Endothelial cell of umbilical vein (primary cell): ENCODE results near the gene TM9SF3. TPM values are rescaled to one million over a fixed set of nuclear protein-coding genes. Genes with fewer than 3 reads are reported as not detected.

ENCODE experiments used
- BruUV-seq: library from RNA; stranded (reverse); fragments of 400-500 nt; replicated peaks from 2 replicates; lab custom pipeline; 2021; lab: Mats Ljungman, UMichigan
- CTCF ChIA-PET: fragments of 300-600, 350-600 bp; sonication (Branson Sonifier 250); formaldehyde crosslinking; loops from one replicate; lab custom pipeline; 2021; ENCODE audit warnings: antibody characterized with exemption, inconsistent platforms; lab: Charles Lee
- POLR2A ChIA-PET: fragments of 300-600, 350-600 bp; sonication (Branson Sonifier 250); formaldehyde crosslinking; loops from one replicate; lab custom pipeline; 2021; ENCODE audit warnings: antibody characterized with exemption, inconsistent platforms; lab: Charles Lee
- DNase-seq: peaks from one replicate; pipeline ENCODE4 v3.0.0-alpha.2; 2011; ENCODE audit warnings: low read depth, low spot score
- FAIRE-seq: peaks from 2 replicates; lab custom pipeline; 2011; peaks lifted over from hg19 to GRCh38; lab: Jason Lieb, UNC
- H2AFZ ChIP-seq: 2 replicates; pipeline ENCODE4 v1.6.0; 2012; ENCODE audit warnings: low read depth, low read length, control low read depth, inconsistent platforms
- H3K27ac ChIP-seq: 2 replicates; pipeline ENCODE4 v1.5.1; 2011; ENCODE audit warnings: low read depth, mild to moderate bottlenecking, control low read depth, low read length, moderate library complexity; ENCODE audit not compliant: insufficient read depth
- H3K27me3 ChIP-seq, 2 experiments: 2 replicates each; pipeline versions ENCODE4 v1.6.0 to v1.6.1; 2011; ENCODE audit warnings: low read length in 2 of 2, mixed read lengths in 1 of 2; ENCODE audit not compliant: control insufficient read depth in 2 of 2, insufficient read depth in 2 of 2
- H3K36me3 ChIP-seq, 2 experiments: 2 replicates in 1 of 2; 3 replicates in 1 of 2; pipeline ENCODE4 v1.5.1; 2011; ENCODE audit warnings: low read length in 2 of 2, mild to moderate bottlenecking in 1 of 2, moderate library complexity in 1 of 2; ENCODE audit not compliant: control insufficient read depth in 2 of 2, insufficient read depth in 2 of 2; ENCODE audit errors: extremely low read depth in 1 of 2
- H3K4me1 ChIP-seq: 3 replicates; pipeline ENCODE4 v1.5.1; 2011; ENCODE audit warnings: mild to moderate bottlenecking, low read length; ENCODE audit not compliant: control insufficient read depth, insufficient read depth; ENCODE audit errors: extremely low read depth
- H3K4me2 ChIP-seq: 2 replicates; pipeline ENCODE4 v1.6.1; 2011; ENCODE audit warnings: low read length, control low read depth, mixed read lengths; ENCODE audit not compliant: insufficient read depth
- H3K4me3 ChIP-seq, 3 experiments: fragments of 200-600 bp in 1 of 3; sonication (generic), shearing (Covaris generic) in 1 of 3; replicated peaks in 1 of 3; 2 replicates each; pipeline ENCODE4 v1.5.1; 2011 to 2016; ENCODE audit warnings: control low read depth in 3 of 3, low read length in 3 of 3, mild to moderate bottlenecking in 2 of 3, inconsistent platforms in 1 of 3, low read depth in 1 of 3, moderate library complexity in 1 of 3; ENCODE audit not compliant: insufficient read depth in 1 of 3
- H3K79me2 ChIP-seq: 2 replicates; pipeline ENCODE4 v1.6.0; 2012; ENCODE audit warnings: low read length, inconsistent platforms; ENCODE audit not compliant: control insufficient read depth, insufficient read depth
- H3K9ac ChIP-seq: replicated peaks from 2 replicates; pipeline ENCODE3; 2011; ENCODE audit warnings: low read length, control low read depth; ENCODE audit not compliant: insufficient read depth; ENCODE audit errors: extremely low read depth
- H3K9me1 ChIP-seq: replicated peaks from 3 replicates; pipeline ENCODE4 v1.6.0; 2011; ENCODE audit warnings: mild to moderate bottlenecking, low read length; ENCODE audit not compliant: control insufficient read depth, insufficient read depth; ENCODE audit errors: extremely low read depth
- H3K9me3 ChIP-seq: replicated peaks from 2 replicates; pipeline ENCODE4 v1.5.1; 2012; ENCODE audit warnings: low read length, inconsistent platforms; ENCODE audit not compliant: control insufficient read depth, insufficient read depth
- H4K20me1 ChIP-seq: replicated peaks from 2 replicates; pipeline ENCODE3; 2011; ENCODE audit warnings: mild to moderate bottlenecking, low read length; ENCODE audit not compliant: control insufficient read depth, insufficient read depth; ENCODE audit errors: extremely low read depth
- EZH2 ChIP-seq: IDR thresholded peaks from 2 replicates; pipeline ENCODE4 v1.6.1; 2012; ENCODE audit warnings: borderline replicate concordance, low read depth, mild to moderate bottlenecking, moderate library complexity, low read length, inconsistent platforms; ENCODE audit not compliant: severe bottlenecking
- FOS ChIP-seq: IDR thresholded peaks from 2 replicates; pipeline ENCODE4 v1.6.1; 2011; ENCODE audit warnings: mild to moderate bottlenecking, low read length, moderate library complexity, borderline replicate concordance; ENCODE audit not compliant: insufficient read depth
- GATA2 ChIP-seq: IDR thresholded peaks from 2 replicates; pipeline ENCODE4 v1.7.0; 2011; ENCODE audit warnings: low read depth, mild to moderate bottlenecking, moderate library complexity, mixed read lengths, low read length; ENCODE audit not compliant: insufficient read length, insufficient read depth
- JUN ChIP-seq: IDR thresholded peaks from 2 replicates; pipeline ENCODE4 v1.6.1; 2011; ENCODE audit warnings: borderline replicate concordance, low read depth; ENCODE audit not compliant: insufficient read length, insufficient read depth
- MYC ChIP-seq: IDR thresholded peaks from one replicate; pipeline ENCODE4 v1.6.1; 2011; ENCODE audit warnings: mild to moderate bottlenecking, low read depth, low read length
- POLR2A ChIP-seq: IDR thresholded peaks from 2 replicates; pipeline ENCODE4 v1.6.1; 2012; ENCODE audit warnings: low read depth, mild to moderate bottlenecking, control low read depth, low read length
- POLR2AphosphoS5 ChIP-seq: IDR thresholded peaks from 2 replicates; pipeline ENCODE4 v1.6.1; 2012; ENCODE audit warnings: low read depth, mild to moderate bottlenecking, control low read depth, low read length, moderate library complexity; ENCODE audit not compliant: insufficient read depth
- dilution Hi-C: fragments of 300-500 bp; cut with MboI; formaldehyde crosslinking; loops from one replicate; pipeline ENCODE4 v1.15.0; 2019; ENCODE audit warnings: low sequenced_read_pairs; ENCODE audit not compliant: extremely low pct_ligation_motif_present
- intact Hi-C: fragments of 100-400 bp; cut with micrococcal nuclease; formaldehyde crosslinking; loops from one replicate; pipeline ENCODE4 v1.10.0; 2022
- polyA plus RNA-seq, 4 experiments: library from polyadenylated mRNA; depleted of rRNA in 3 of 4; stranded (reverse) in 3 of 4; unstranded in 1 of 4; fragments of >200 nt; gene quantifications; 2 replicates each; pipeline versions ENCODE4 v1.2.1 to v1.2.3, GENCODE V29; 2011 to 2012; ENCODE audit warnings: missing spikeins in 1 of 4
- total RNA-seq: library from RNA; stranded (reverse); gene quantifications from 2 replicates; pipeline ENCODE4 v1.2.3, GENCODE V29; 2021
- TF ChIP-seq, protein P1 (sequence below): IDR thresholded peaks from 2 replicates; pipeline ENCODE4 v1.6.1; 2011; ENCODE audit not compliant: insufficient read depth, insufficient read length
- TF ChIP-seq, protein P2 (sequence below), 2 donors: IDR thresholded peaks; 1 replicate in 1 of 2; 2 replicates in 1 of 2; pipeline ENCODE4 v1.5.1; 2011; ENCODE audit warnings: low read length in 2 of 2, mild to moderate bottlenecking in 2 of 2, moderate library complexity in 2 of 2, control low read depth in 1 of 2, inconsistent platforms in 1 of 2, low read depth in 1 of 2; ENCODE audit not compliant: insufficient read depth in 1 of 2; ENCODE audit errors: extremely low read depth in 1 of 2

Gene TM9SF3
- total and polyA plus RNA-seq, 2 donors (not counting 3 experiments of a cell fraction or from before 2014, with no cell fraction given): 133 to 144 TPM

DNA sequence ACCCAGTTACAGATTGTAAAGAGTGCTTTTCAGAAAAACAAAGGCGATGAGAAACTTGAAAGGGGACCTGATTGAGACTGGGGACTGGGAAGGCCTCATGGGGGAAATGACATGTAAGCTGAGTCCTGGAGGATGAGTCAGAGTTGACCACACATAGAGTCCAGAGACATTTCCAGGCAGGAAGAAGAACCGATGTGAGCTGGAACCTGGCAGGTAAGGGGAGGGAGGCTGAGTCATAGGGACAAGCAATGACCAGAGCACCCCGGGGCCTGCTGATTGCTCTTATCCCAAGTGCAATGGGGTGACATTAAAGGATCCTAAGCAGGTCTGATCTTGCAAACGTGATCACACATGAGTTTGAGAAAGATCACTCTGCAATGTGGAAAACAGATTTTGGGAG, 84.8 kb downstream of the TM9SF3 start:
- intact Hi-C loops: no loop called here
- dilution Hi-C loops: no loop called here

More for the DNA sequence above, 84.8 kb downstream of the TM9SF3 start:
- H3K27me3 ChIP-seq: no peaks in the 10 kb centered on the region
- no peak overlapping the region for H3K9ac ChIP-seq
- FAIRE-seq (no peak), DNase-seq (no peak)
- no peak overlapping the region for H3K4me3 ChIP-seq
- no peak overlapping the region for H3K27ac ChIP-seq
- no peak overlapping the region for H2AFZ ChIP-seq
- TF ChIP-seq, protein P1, sequence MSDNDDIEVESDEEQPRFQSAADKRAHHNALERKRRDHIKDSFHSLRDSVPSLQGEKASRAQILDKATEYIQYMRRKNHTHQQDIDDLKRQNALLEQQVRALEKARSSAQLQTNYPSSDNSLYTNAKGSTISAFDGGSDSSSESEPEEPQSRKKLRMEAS: no peak
- TF ChIP-seq JUN (no peak), GATA2 (no peak), FOS (no peak), POLR2AphosphoS5 (no peak), MYC (no peak), POLR2A (no peak), EZH2 (no peak)
- TF ChIP-seq, protein P2, sequence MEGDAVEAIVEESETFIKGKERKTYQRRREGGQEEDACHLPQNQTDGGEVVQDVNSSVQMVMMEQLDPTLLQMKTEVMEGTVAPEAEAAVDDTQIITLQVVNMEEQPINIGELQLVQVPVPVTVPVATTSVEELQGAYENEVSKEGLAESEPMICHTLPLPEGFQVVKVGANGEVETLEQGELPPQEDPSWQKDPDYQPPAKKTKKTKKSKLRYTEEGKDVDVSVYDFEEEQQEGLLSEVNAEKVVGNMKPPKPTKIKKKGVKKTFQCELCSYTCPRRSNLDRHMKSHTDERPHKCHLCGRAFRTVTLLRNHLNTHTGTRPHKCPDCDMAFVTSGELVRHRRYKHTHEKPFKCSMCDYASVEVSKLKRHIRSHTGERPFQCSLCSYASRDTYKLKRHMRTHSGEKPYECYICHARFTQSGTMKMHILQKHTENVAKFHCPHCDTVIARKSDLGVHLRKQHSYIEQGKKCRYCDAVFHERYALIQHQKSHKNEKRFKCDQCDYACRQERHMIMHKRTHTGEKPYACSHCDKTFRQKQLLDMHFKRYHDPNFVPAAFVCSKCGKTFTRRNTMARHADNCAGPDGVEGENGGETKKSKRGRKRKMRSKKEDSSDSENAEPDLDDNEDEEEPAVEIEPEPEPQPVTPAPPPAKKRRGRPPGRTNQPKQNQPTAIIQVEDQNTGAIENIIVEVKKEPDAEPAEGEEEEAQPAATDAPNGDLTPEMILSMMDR (IDR thresholded peaks at IDR 0.05; ENCODE audit: extremely low read depth in 1 of 2, insufficient read depth in 1 of 2, low read depth in 1 of 2, low read length in 2 of 2): no peak
- H3K4me1 ChIP-seq: no peaks in the 10 kb centered on the region
- POLR2A ChIA-PET: no interaction called here
- no peaks in the 10 kb centered on the region for H4K20me1 ChIP-seq
- no peaks in the 10 kb centered on the region for H3K36me3 ChIP-seq
- no peaks in the 10 kb centered on the region for H3K79me2 ChIP-seq
- no peak overlapping the region for H3K4me2 ChIP-seq
- no peaks in the 10 kb centered on the region for H3K9me3 ChIP-seq
- no TSS peak for BruUV-seq
- H3K9me1 ChIP-seq: no peaks in the 10 kb centered on the region
- CTCF ChIA-PET: interaction anchor here (1.0 to 1.8 kb wide), 2 partner anchors 10 to 11 kb away, joined by 3 to 6 read pairs; no protein-coding TSS in a partner anchor
